NB4 (cell line): Measurements from ENCODE around the gene PHACTR2.

Experiments
- CTCF ChIP-seq: IDR thresholded peaks from one replicate; pipeline ENCODE4 v1.5.1; 2012; ENCODE audit warnings: low read depth, low read length
- POLR2A ChIP-seq: IDR thresholded peaks from 2 replicates; pipeline ENCODE4 v1.6.1; 2011; ENCODE audit warnings: mild to moderate bottlenecking; ENCODE audit not compliant: insufficient read length; ENCODE audit errors: extremely low read depth

- TF ChIP-seq CTCF: no peak
- no peak for TF ChIP-seq POLR2A
Measured at GRCh38 chr6:143732536-143732935, 54.8 kb downstream of the PHACTR2 start.
